MM.1S (cell line): ENCODE data around the gene GOLGA5.

Experiments
- DNase-seq: peaks from one replicate; pipeline ENCODE4 v3.0.0-alpha.2; 2015
- H2AFZ ChIP-seq: fragments of 300-600 bp; sonication (generic); 2 replicates; pipeline ENCODE4 v1.6.0; 2016; ENCODE audit warnings: antibody characterized with exemption, low read length
- H3F3A ChIP-seq: fragments of 300-600 bp; sonication (generic); 2 replicates; pipeline ENCODE4 v1.6.1; 2016; ENCODE audit warnings: mild to moderate bottlenecking, antibody characterized with exemption, low read length, moderate library complexity, mixed read lengths; ENCODE audit not compliant: insufficient read depth
- H3K27ac ChIP-seq: fragments of 300-600 bp; sonication (generic); 2 replicates; pipeline ENCODE4 v1.5.1; 2016; ENCODE audit warnings: mild to moderate bottlenecking, low read length
- H3K27me3 ChIP-seq: fragments of 300-600 bp; sonication (generic); replicated peaks from 2 replicates; pipeline ENCODE4 v1.6.0; 2016; ENCODE audit warnings: low read length; ENCODE audit not compliant: insufficient read depth
- H3K36me3 ChIP-seq: fragments of 300-600 bp; sonication (generic); replicated peaks from 2 replicates; pipeline ENCODE4 v1.6.1; 2016; ENCODE audit warnings: mild to moderate bottlenecking, low read length, mixed read lengths; ENCODE audit not compliant: insufficient read depth
- H3K4me1 ChIP-seq: fragments of 300-600 bp; sonication (generic); 2 replicates; pipeline ENCODE4 v1.6.1; 2016; ENCODE audit warnings: low read length, mixed read lengths
- H3K4me2 ChIP-seq: fragments of 300-600 bp; sonication (generic); 2 replicates; pipeline ENCODE4 v1.6.0; 2016; ENCODE audit warnings: low read depth, low read length
- H3K4me3 ChIP-seq: fragments of 300-600 bp; sonication (generic); 2 replicates; pipeline ENCODE4 v1.5.1; 2016; ENCODE audit warnings: low read length, mixed read lengths
- H3K79me2 ChIP-seq: fragments of 300-600 bp; sonication (generic); 2 replicates; pipeline ENCODE4 v1.6.1; 2016; ENCODE audit warnings: mixed run types, low read length, mixed read lengths
- H3K9ac ChIP-seq: fragments of 300-600 bp; sonication (generic); 2 replicates; pipeline ENCODE4 v1.6.1; 2016; ENCODE audit warnings: low read length, mixed read lengths
- H3K9me2 ChIP-seq: fragments of 300-600 bp; sonication (generic); replicated peaks from 2 replicates; pipeline ENCODE4 v1.6.1; 2016; ENCODE audit warnings: mild to moderate bottlenecking, low read length, mixed read lengths; ENCODE audit not compliant: insufficient read depth
- H3K9me3 ChIP-seq: fragments of 300-600 bp; sonication (generic); replicated peaks from 2 replicates; pipeline ENCODE4 v1.6.1; 2016; ENCODE audit warnings: mild to moderate bottlenecking, low read length, mixed read lengths; ENCODE audit not compliant: insufficient read depth
- H4K20me1 ChIP-seq: fragments of 300-600 bp; sonication (generic); 2 replicates; pipeline ENCODE4 v1.6.1; 2016; ENCODE audit warnings: mild to moderate bottlenecking, low read length, moderate library complexity, mixed read lengths; ENCODE audit not compliant: insufficient read depth
- CTCF ChIP-seq: fragments of 300-600 bp; sonication (generic); IDR thresholded peaks from 2 replicates; pipeline ENCODE4 v1.5.1; 2016; ENCODE audit warnings: antibody characterized with exemption, low read length, mixed read lengths
- EZH2 ChIP-seq: fragments of 300-600 bp; sonication (generic); optimal IDR thresholded peaks from 2 replicates; pipeline ENCODE3; 2017; ENCODE audit warnings: low read depth, mild to moderate bottlenecking, antibody characterized with exemption, low read length, mixed read lengths
- EZH2phosphoT487 ChIP-seq: fragments of 300-600 bp; sonication (generic); IDR thresholded peaks from 2 replicates; pipeline ENCODE4 v1.6.1; 2018; ENCODE audit warnings: antibody characterized with exemption, low read length

GOLGA5 gene

DNA sequence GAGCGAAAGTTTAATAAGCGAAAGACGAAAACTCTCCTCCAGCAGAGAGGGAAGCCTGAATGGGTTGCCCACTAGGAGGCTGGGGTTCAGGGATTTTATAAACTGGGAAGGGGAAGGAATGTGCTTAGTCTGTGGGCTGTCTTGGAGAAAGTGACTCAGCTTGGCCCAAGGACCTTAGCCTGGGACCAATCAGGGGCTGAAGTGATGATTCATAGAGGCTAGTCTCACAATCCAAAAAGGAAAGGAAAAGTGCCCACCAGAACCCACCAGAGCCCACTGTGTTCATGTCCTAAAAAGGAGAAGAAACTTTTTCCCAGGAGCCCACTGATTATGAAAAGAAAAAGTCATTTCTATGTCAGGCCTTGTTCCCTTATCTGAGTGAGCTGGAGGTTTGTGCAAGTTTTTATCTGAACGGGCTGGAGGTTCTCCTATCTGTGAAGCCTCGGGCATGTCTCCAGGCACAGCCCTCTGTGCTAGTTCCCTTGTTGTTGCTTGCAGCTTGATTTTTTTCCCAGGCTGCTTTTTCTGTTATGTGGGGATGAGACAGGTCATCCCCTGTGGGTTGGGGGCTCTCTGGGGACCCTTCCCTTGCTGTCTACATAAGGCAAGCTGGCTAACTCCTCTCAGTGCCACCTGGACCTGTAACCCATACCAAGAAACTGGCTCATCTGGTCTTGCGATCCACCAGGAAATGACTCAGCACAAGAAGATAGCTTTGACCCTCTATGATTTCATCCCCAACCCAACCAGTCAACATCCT, 8.3 kb upstream of the GOLGA5 start:
- DNase-seq: no peak
- Histone ChIP-seq H3K9ac (no peak overlapping the region), H3K4me2 (no peak overlapping the region), H3K36me3 (no peaks in the 10 kb centered on the region), H3K27me3 (no peaks in the 10 kb centered on the region), H3F3A (no peaks in the 10 kb centered on the region), H4K20me1 (no peaks in the 10 kb centered on the region), H2AFZ (no peak overlapping the region), H3K79me2 (no peaks in the 10 kb centered on the region), H3K4me1 (no peaks in the 10 kb centered on the region), H3K4me3 (no peak overlapping the region), H3K27ac (no peak overlapping the region), H3K9me2 (no peaks in the 10 kb centered on the region), H3K9me3 (no peaks in the 10 kb centered on the region)
- TF ChIP-seq EZH2 (no peak), CTCF (no peak), EZH2phosphoT487 (no peak)

- Histone ChIP-seq H4K20me1 (no peaks in the 10 kb centered on the region), H3K9ac (no peak overlapping the region), H3K4me3 (no peak overlapping the region), H3K4me2 (no peak overlapping the region), H2AFZ (no peak overlapping the region), H3F3A (no peaks in the 10 kb centered on the region), H3K9me2 (no peaks in the 10 kb centered on the region), H3K27me3 (no peaks in the 10 kb centered on the region), H3K27ac (no peak overlapping the region), H3K79me2 (no peaks in the 10 kb centered on the region), H3K4me1 (no peaks in the 10 kb centered on the region), H3K9me3 (no peaks in the 10 kb centered on the region), H3K36me3 (no peaks in the 10 kb centered on the region)
- TF ChIP-seq EZH2 (no peak), EZH2phosphoT487 (no peak), CTCF (no peak)
- no peak for DNase-seq
Measured at GRCh38 chr14:92786427-92786756, 7.7 kb upstream of the GOLGA5 start.

DNA sequence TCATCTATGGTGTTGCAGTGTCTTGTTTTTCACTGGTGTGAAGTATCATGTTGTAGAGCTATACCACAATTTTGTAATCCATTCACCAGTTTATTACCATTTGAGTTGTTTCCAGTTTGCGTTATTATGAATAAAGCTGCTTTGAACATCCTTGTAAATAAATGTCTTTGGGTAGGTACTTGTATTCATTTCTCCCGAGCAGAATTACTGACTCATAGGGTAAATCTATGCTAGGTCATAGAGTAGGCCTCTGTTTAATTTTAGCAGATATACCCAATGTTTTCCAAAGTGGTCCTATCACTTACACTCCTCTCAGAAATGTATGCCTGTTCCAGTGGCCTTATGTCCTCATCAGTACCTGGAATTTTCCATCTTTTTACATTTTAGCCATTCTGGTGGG, 6.6 kb upstream of the GOLGA5 start:
- Histone ChIP-seq H3K9me2 (no peaks in the 10 kb centered on the region), H3K4me2 (no peak overlapping the region), H3K4me1 (no peaks in the 10 kb centered on the region), H3K27me3 (no peaks in the 10 kb centered on the region), H4K20me1 (no peaks in the 10 kb centered on the region), H3F3A (no peaks in the 10 kb centered on the region), H3K9ac (no peak overlapping the region), H2AFZ (no peak overlapping the region), H3K9me3 (no peaks in the 10 kb centered on the region), H3K4me3 (no peak overlapping the region), H3K27ac (no peak overlapping the region), H3K79me2 (no peaks in the 10 kb centered on the region), H3K36me3 (no peaks in the 10 kb centered on the region)
- TF ChIP-seq EZH2: no peak
- no peak for TF ChIP-seq CTCF
- no peak for TF ChIP-seq EZH2phosphoT487
- DNase-seq: no peak
